Omental fat pad (tissue), 4 donors: Measurements from ENCODE around the gene PRPS1. TPM values are rescaled to one million over a fixed set of nuclear protein-coding genes. Genes with fewer than 3 reads are reported as not detected.
"Not testable (repeated sequence)": the region's sequence is repeated elsewhere in the genome, so short reads cannot be mapped to it uniquely, and the experiment has no call there.

Experiments used
- ATAC-seq: fragments of 150-250 bp; one replicate; pipeline ENCODE4 v1.9.1; 2016; ENCODE audit warnings: mild to moderate bottlenecking, moderate library complexity; ENCODE audit not compliant: low FRiP score
- DNase-seq: peaks from one replicate; pipeline ENCODE4 v3.0.0-alpha.2; 2019; ENCODE audit warnings: low spot score
- CTCF ChIP-seq, 3 donors: fragments of 450-650 bp; IDR thresholded peaks; one replicate each; pipeline ENCODE4 v1.5.1; 2016 to 2017; ENCODE audit warnings: antibody characterized with exemption in 3 of 3, mild to moderate bottlenecking in 3 of 3, moderate library complexity in 2 of 3
- total RNA-seq, 4 donors: library from RNA; depleted of rRNA; stranded (reverse); fragments of >200 nt; gene quantifications; one replicate each; pipeline ENCODE4 v1.1.0, GENCODE V29; 2016

PRPS1 gene
- total RNA-seq, 4 donors from 2014 or later, result 16.4 to 43.6 (median 24.8) TPM

GRCh38 chrX:107666931-107667330, 38.6 kb downstream of the PRPS1 start:
- no peak for TF ChIP-seq CTCF (IDR thresholded peaks at IDR 0.05)
- no peak for ATAC-seq

GRCh38 chrX:107667426-107667825, 39.1 kb downstream of the PRPS1 start:
- ATAC-seq (no peak), DNase-seq (no peak)
- TF ChIP-seq CTCF (IDR thresholded peaks at IDR 0.05), result no peak

More at GRCh38 chrX:107666931-107667330, 38.6 kb downstream of the PRPS1 start:
- no peak for DNase-seq

- not testable (repeated sequence) for ATAC-seq
Observed at GRCh38 chrX:107668710-107669109, 40.4 kb downstream of the PRPS1 start.

GRCh38 chrX:107669261-107669660, 41.0 kb downstream of the PRPS1 start:
- DNase-seq, result no peak
- no peak for TF ChIP-seq CTCF (IDR thresholded peaks at IDR 0.05)
- no peak for ATAC-seq

More at GRCh38 chrX:107668710-107669109, 40.4 kb downstream of the PRPS1 start:
- DNase-seq, result not testable (repeated sequence)

GRCh38 chrX:107669885-107670628, 41.7 kb downstream of the PRPS1 start:
- TF ChIP-seq CTCF (IDR thresholded peaks at IDR 0.05), result no peak
- no peak for ATAC-seq
- DNase-seq, result no peak

- ATAC-seq, result not testable (repeated sequence)
Observed at GRCh38 chrX:107671256-107671655, 42.9 kb downstream of the PRPS1 start.

GRCh38 chrX:107672955-107673378, 44.7 kb downstream of the PRPS1 start:
- TF ChIP-seq CTCF (IDR thresholded peaks at IDR 0.05), result peak in 1 of 3 donors; percentile 9
- DNase-seq (no peak), ATAC-seq (peak; percentile 74)

More at GRCh38 chrX:107671256-107671655, 42.9 kb downstream of the PRPS1 start:
- not testable (repeated sequence) for DNase-seq

- DNase-seq, result no peak
- no peak for TF ChIP-seq CTCF (IDR thresholded peaks at IDR 0.05)
- ATAC-seq, result no peak
Observed at GRCh38 chrX:107673431-107673830, 45.1 kb downstream of the PRPS1 start.
